OCI-LY7 (cell line): Measurements from ENCODE around the gene SLC45A1. TPM values are rescaled to one million over a fixed set of nuclear protein-coding genes. Genes with fewer than 3 reads are reported as not detected.

Experiments used
- BruUV-seq: library from RNA; stranded (reverse); fragments of 400-500 nt; replicated peaks from 2 replicates; lab custom pipeline; 2021; lab: Mats Ljungman, UMichigan
- CTCF ChIA-PET: fragments of 300-600 bp; sonication (Branson Sonifier 250); formaldehyde crosslinking; loops from one replicate; lab custom pipeline; 2022; ENCODE audit warnings: antibody characterized with exemption; ENCODE audit not compliant: unreplicated experiment; lab: Charles Lee
- POLR2A ChIA-PET: fragments of 300-600 bp; sonication (Branson Sonifier 250); formaldehyde crosslinking; loops from one replicate; lab custom pipeline; 2022; ENCODE audit warnings: antibody characterized with exemption; lab: Charles Lee
- DNase-seq: peaks from one replicate; pipeline ENCODE4 v3.0.0-alpha.2; 2015; ENCODE audit warnings: low spot score
- H2AFZ ChIP-seq: fragments of 200-600 bp; sonication (generic), shearing (Covaris generic); 2 replicates; pipeline ENCODE4 v1.6.1; 2014; ENCODE audit warnings: mild to moderate bottlenecking, antibody characterized with exemption, low read length, moderate library complexity
- H3K27ac ChIP-seq: fragments of 200-600 bp; sonication (generic); 2 replicates; pipeline ENCODE4 v1.5.1; 2014; ENCODE audit warnings: mixed run types, low read depth, mild to moderate bottlenecking, moderate library complexity, low read length, inconsistent platforms; ENCODE audit not compliant: poor library complexity, severe bottlenecking
- H3K36me3 ChIP-seq: fragments of 200-600 bp; sonication (generic); 2 replicates; pipeline ENCODE4 v1.6.1; 2014; ENCODE audit warnings: mild to moderate bottlenecking, antibody characterized with exemption, low read length, moderate library complexity, mixed read lengths; ENCODE audit not compliant: insufficient read depth
- H3K4me1 ChIP-seq: fragments of 200-600 bp; sonication (generic); 2 replicates; pipeline ENCODE4 v1.5.1; 2014; ENCODE audit warnings: mild to moderate bottlenecking, low read length; ENCODE audit not compliant: insufficient read depth, poor library complexity, severe bottlenecking
- H3K4me2 ChIP-seq: fragments of 200-600 bp; sonication (generic); 2 replicates; pipeline ENCODE4 v1.6.1; 2014; ENCODE audit warnings: mild to moderate bottlenecking, low read length
- H3K4me3 ChIP-seq: fragments of 200-600 bp; sonication (generic); 2 replicates; pipeline ENCODE4 v1.5.1; 2014; ENCODE audit warnings: mild to moderate bottlenecking, low read depth, low read length; ENCODE audit not compliant: poor library complexity, severe bottlenecking
- H3K79me2 ChIP-seq: fragments of 200-600 bp; sonication (generic); 2 replicates; pipeline ENCODE4 v1.6.1; 2016; ENCODE audit warnings: low read depth, mild to moderate bottlenecking, low read length, moderate library complexity, mixed read lengths; ENCODE audit not compliant: insufficient read depth
- H3K9me2 ChIP-seq: fragments of 200-600 bp; sonication (generic); 2 replicates; pipeline ENCODE4 v1.6.1; 2016; ENCODE audit warnings: mild to moderate bottlenecking, low read length, mixed read lengths; ENCODE audit not compliant: insufficient read depth
- H3K9me3 ChIP-seq: fragments of 200-600 bp; sonication (generic); 2 replicates; pipeline ENCODE4 v1.6.1; 2014; ENCODE audit warnings: mild to moderate bottlenecking, mixed run types, low read length, mixed read lengths
- H4K20me1 ChIP-seq: fragments of 200-600 bp; sonication (generic); 2 replicates; pipeline ENCODE4 v1.6.1; 2014; ENCODE audit warnings: mild to moderate bottlenecking, antibody characterized with exemption, low read length, moderate library complexity, mixed read lengths; ENCODE audit not compliant: insufficient read depth
- CTCF ChIP-seq: fragments of 200-600 bp; sonication (generic); conservative IDR thresholded peaks from 2 replicates; pipeline ENCODE4 v1.5.1; 2014; ENCODE audit warnings: mild to moderate bottlenecking, antibody characterized with exemption, low read length, moderate library complexity, mixed read lengths
- EZH2phosphoT487 ChIP-seq: fragments of 200-600 bp; sonication (generic); IDR thresholded peaks from 2 replicates; pipeline ENCODE4 v1.6.1; 2018; ENCODE audit warnings: low read depth, borderline replicate concordance, mild to moderate bottlenecking, mixed run types, antibody characterized with exemption, low read length, moderate library complexity, mixed read lengths
- intact Hi-C: fragments of 100-400 bp; cut with micrococcal nuclease; formaldehyde crosslinking; loops from one replicate; pipeline ENCODE4 v1.10.0; 2022; ENCODE audit not compliant: unreplicated experiment
- total RNA-seq, 2 experiments: library from RNA; depleted of rRNA in 1 of 2; stranded (reverse); fragments of >200 nt in 1 of 2; shearing (Covaris generic) in 1 of 2; gene quantifications; 2 replicates each; pipeline ENCODE4 v1.2.3, GENCODE V29; 2014 to 2022

Gene SLC45A1
- total RNA-seq, 2 experiments from 2014 or later, result not detected

GRCh38 chr1:8357329-8358101 is 39.6 kb downstream of the SLC45A1 start:
- Histone ChIP-seq H3K9me3 (no peaks in the 10 kb centered on the region), H3K4me1 (no peaks in the 10 kb centered on the region), H4K20me1 (no peaks in the 10 kb centered on the region; the same call in 1 of the 2 replicates), H3K4me3 (no peak overlapping the region), H3K36me3 (peaks cover 98% of the 10 kb centered on the region), H2AFZ (no peak overlapping the region), H3K27ac (no peak overlapping the region), H3K9me2 (no peaks in the 10 kb centered on the region), H3K79me2 (no peaks in the 10 kb centered on the region), H3K4me2 (no peak overlapping the region)
- ChIA-PET CTCF (interaction anchor here (0.6 kb wide), 1 partner anchor 9 kb away, joined by 3 read pairs; no protein-coding TSS in a partner anchor), POLR2A (interaction anchor here (0.6 kb wide), 1 partner anchor 296 kb away, joined by 3 read pairs; no protein-coding TSS in a partner anchor)
- no peak for TF ChIP-seq EZH2phosphoT487
- TF ChIP-seq CTCF, result no peak
- intact Hi-C loops, result loop anchor here (10.0 kb wide), 1 partner anchor 367 kb away; no protein-coding TSS in a partner anchor
- DNase-seq, result no peak
- no TSS peak for BruUV-seq

- Histone ChIP-seq H3K4me3 (no peak overlapping the region), H3K36me3 (peaks cover 98% of the 10 kb centered on the region), H3K27ac (no peak overlapping the region), H3K4me2 (no peak overlapping the region), H2AFZ (no peak overlapping the region), H3K4me1 (no peaks in the 10 kb centered on the region), H3K9me3 (no peaks in the 10 kb centered on the region), H3K9me2 (no peaks in the 10 kb centered on the region), H4K20me1 (no peaks in the 10 kb centered on the region; the same call in 1 of the 2 replicates), H3K79me2 (no peaks in the 10 kb centered on the region)
- intact Hi-C loops, result loop anchor here (10.0 kb wide), 1 partner anchor 366 kb away; no protein-coding TSS in a partner anchor
- TF ChIP-seq CTCF (no peak), EZH2phosphoT487 (no peak)
- ChIA-PET CTCF (no interaction called here), POLR2A (no interaction called here)
- no TSS peak for BruUV-seq
- no peak for DNase-seq
Measured at GRCh38 chr1:8358241-8358896, 40.5 kb downstream of the SLC45A1 start.
